GM13977 (cell line): ENCODE results near the gene POM121L2.

Source experiments
- DNase-seq: peaks from one replicate; pipeline ENCODE4 v3.0.0; 2012; ENCODE audit warnings: low spot score
- CTCF ChIP-seq: IDR thresholded peaks from 2 replicates; pipeline ENCODE4 v1.5.1; 2012; ENCODE audit warnings: mild to moderate bottlenecking, control low read depth; ENCODE audit not compliant: insufficient read depth; ENCODE audit errors: extremely low read depth, missing control alignments
- in situ Hi-C: fragments of 300-500 bp; cut with MboI; formaldehyde crosslinking; loops from one replicate; pipeline ENCODE4 v1.12.0; 2022; ENCODE audit warnings: low sequenced_read_pairs, low pct_unique_long_range_greater_than_20kb, mixed read lengths, inconsistent platforms; ENCODE audit not compliant: unreplicated experiment

POM121L2 gene

GRCh38 chr6:27295301-27296079 lies 16.6 kb downstream of the POM121L2 start:
- in situ Hi-C loops = no loop called here
- DNase-seq = no peak
- no peak for TF ChIP-seq CTCF

- no peak for TF ChIP-seq CTCF
- DNase-seq = no peak
- in situ Hi-C loops = no loop called here
These were observed 17.7 kb downstream of the POM121L2 start for GRCh38 chr6:27294409-27294808.

GRCh38 chr6:27293436-27294098 lies 18.5 kb downstream of the POM121L2 start:
- no peak for DNase-seq
- in situ Hi-C loops = no loop called here
- no peak for TF ChIP-seq CTCF

GRCh38 chr6:27290850-27291208 lies 21.2 kb downstream of the POM121L2 start:
- in situ Hi-C loops = no loop called here
- TF ChIP-seq CTCF = no peak
- DNase-seq = no peak

DNA sequence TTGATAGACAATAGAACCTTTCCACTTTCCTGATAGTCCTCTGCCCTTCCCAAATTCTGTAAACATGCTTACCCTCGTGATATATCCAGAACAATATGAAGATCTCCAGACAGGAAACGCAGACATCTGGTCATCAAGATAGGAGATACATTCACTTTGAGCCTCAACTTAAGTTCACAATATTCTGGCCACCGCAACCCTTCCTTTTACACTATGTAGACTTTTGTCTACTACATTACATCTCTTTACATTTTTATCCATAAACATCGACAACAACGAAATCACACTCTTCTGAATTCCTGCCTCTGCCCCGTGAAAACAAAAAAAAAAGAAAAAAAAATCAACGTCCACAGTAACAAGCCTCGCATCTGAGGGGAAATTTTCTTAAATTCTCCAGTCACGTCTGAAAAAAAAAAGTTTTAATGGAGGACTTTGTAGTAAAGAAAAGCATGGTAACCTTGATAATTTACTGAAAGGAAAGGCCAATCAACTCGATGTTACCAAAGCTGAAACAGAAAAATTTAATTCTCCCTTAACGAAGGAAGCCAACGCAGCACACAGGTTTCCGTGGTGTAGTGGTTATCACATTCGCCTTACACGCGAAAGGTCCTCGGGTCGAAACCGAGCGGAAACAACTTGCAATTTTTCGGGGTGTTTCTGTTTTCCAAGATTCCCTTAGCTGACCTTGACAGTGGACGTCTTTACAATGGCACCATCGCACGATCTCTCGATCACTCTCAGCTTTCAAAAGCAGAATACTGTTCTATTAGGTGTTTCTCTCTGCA lies 21.8 kb downstream of the POM121L2 start:
- TF ChIP-seq CTCF = no peak
- DNase-seq = no peak
- in situ Hi-C loops = no loop called here

GRCh38 chr6:27288136-27289044 lies 23.7 kb downstream of the POM121L2 start:
- DNase-seq = no peak
- TF ChIP-seq CTCF = no peak
- in situ Hi-C loops = no loop called here
